H1 (cell line): ENCODE data around the gene CMSS1. TPM values are rescaled to one million over a fixed set of nuclear protein-coding genes. Genes with fewer than 3 reads are reported as not detected.

Source experiments
- CTCF ChIA-PET: fragments of 300-600 bp; sonication (Branson Sonifier 250); formaldehyde crosslinking; loops from one replicate; lab custom pipeline; 2021; ENCODE audit not compliant: partially characterized antibody; lab: Charles Lee
- POLR2A ChIA-PET: fragments of 300-600 bp; sonication (Branson Sonifier 250); formaldehyde crosslinking; loops from one replicate; lab custom pipeline; 2021; ENCODE audit warnings: inconsistent platforms; ENCODE audit not compliant: partially characterized antibody; lab: Charles Lee
- DNase-seq, 2 experiments: peaks; one replicate each; pipeline versions ENCODE4 v3.0.0 to v3.0.0-alpha.2; 2010 to 2022; ENCODE audit warnings: low spot score in 2 of 2, low read depth in 1 of 2, mixed read lengths in 1 of 2
- FAIRE-seq: peaks from 2 replicates; lab custom pipeline; 2011; peaks lifted over from hg19 to GRCh38; lab: Jason Lieb, UNC
- H2AFZ ChIP-seq: 2 replicates; pipeline ENCODE4 v1.8.1; 2012; ENCODE audit warnings: low read length, inconsistent platforms
- H2AK5ac ChIP-seq: 2 replicates; pipeline ENCODE4 v1.6.1; 2013; ENCODE audit warnings: low read depth, low read length
- H2BK120ac ChIP-seq: replicated peaks from 2 replicates; pipeline ENCODE3; 2013; ENCODE audit warnings: low read depth, low read length, inconsistent platforms
- H2BK12ac ChIP-seq: 2 replicates; pipeline ENCODE4 v1.6.1; 2013; ENCODE audit warnings: low read depth, low read length
- H2BK15ac ChIP-seq: 2 replicates; pipeline ENCODE4 v1.6.1; 2013; ENCODE audit warnings: low read length
- H2BK20ac ChIP-seq: 2 replicates; pipeline ENCODE4 v1.6.1; 2013; ENCODE audit warnings: low read length
- H2BK5ac ChIP-seq: 2 replicates; pipeline ENCODE4 v1.6.1; 2013; ENCODE audit warnings: low read depth, low read length
- H3K14ac ChIP-seq: 2 replicates; pipeline ENCODE4 v1.6.1; 2013; ENCODE audit warnings: inconsistent platforms; ENCODE audit not compliant: insufficient read length
- H3K18ac ChIP-seq: 2 replicates; pipeline ENCODE4 v1.6.1; 2013; ENCODE audit warnings: low read length; ENCODE audit errors: extremely low read depth
- H3K23ac ChIP-seq: 2 replicates; pipeline ENCODE4 v1.6.1; 2013; ENCODE audit warnings: inconsistent platforms; ENCODE audit not compliant: insufficient read length
- H3K23me2 ChIP-seq: 2 replicates; pipeline ENCODE4 v1.6.1; 2013; ENCODE audit warnings: low read depth, low read length
- H3K27ac ChIP-seq: 2 replicates; pipeline ENCODE4 v1.6.1; 2011; ENCODE audit warnings: low read depth, low read length, inconsistent platforms
- H3K27me3 ChIP-seq, 4 experiments: replicated peaks in 1 of 4; 1 replicate in 1 of 4; 2 replicates in 3 of 4; pipeline versions ENCODE4 v1.6.1 to v1.8.1; 2011 to 2013; ENCODE audit warnings: low read length in 3 of 4, mild to moderate bottlenecking in 3 of 4, inconsistent platforms in 2 of 4, mixed read lengths in 2 of 4, moderate library complexity in 1 of 4; ENCODE audit not compliant: control insufficient read depth in 3 of 4, insufficient read depth in 3 of 4; ENCODE audit errors: extremely low read depth in 1 of 4
- H3K36me3 ChIP-seq, 4 experiments: 2 replicates each; pipeline versions ENCODE4 v1.6.1 to v1.8.1; 2011 to 2013; ENCODE audit warnings: mild to moderate bottlenecking in 4 of 4, low read length in 3 of 4, moderate library complexity in 2 of 4, control low read depth in 1 of 4, inconsistent platforms in 1 of 4; ENCODE audit not compliant: insufficient read depth in 4 of 4, control insufficient read depth in 2 of 4
- H3K4ac ChIP-seq: replicated peaks from 2 replicates; pipeline ENCODE3; 2013; ENCODE audit warnings: low read length, low read depth, mixed read lengths, inconsistent platforms; ENCODE audit not compliant: insufficient read length
- H3K4me1 ChIP-seq, 4 experiments: replicated peaks in 1 of 4; 1 replicate in 1 of 4; 2 replicates in 3 of 4; pipeline versions ENCODE4 v1.6.1 to v1.8.1; 2011 to 2013; ENCODE audit warnings: low read length in 3 of 4, inconsistent platforms in 2 of 4, mixed read lengths in 1 of 4; ENCODE audit not compliant: insufficient read depth in 4 of 4, control insufficient read depth in 3 of 4
- H3K4me2 ChIP-seq, 2 experiments: 2 replicates each; pipeline versions ENCODE4 v1.6.1 to v1.8.1; 2011 to 2013; ENCODE audit warnings: low read depth in 2 of 2, low read length in 2 of 2, control low read depth in 1 of 2, inconsistent platforms in 1 of 2, mild to moderate bottlenecking in 1 of 2; ENCODE audit not compliant: insufficient read depth in 1 of 2
- H3K4me3 ChIP-seq, 4 experiments: fragments of 200-600, 300-600 bp in 1 of 4; sonication (generic), shearing (Covaris generic), sonication (Bioruptor Twin) in 1 of 4; 2 replicates each; pipeline versions ENCODE4 v1.5.1 to v1.8.1; 2011 to 2016; ENCODE audit warnings: low read length in 4 of 4, low read depth in 3 of 4, control low read depth in 2 of 4, inconsistent platforms in 2 of 4, mild to moderate bottlenecking in 2 of 4, mixed read lengths in 1 of 4, moderate library complexity in 1 of 4; ENCODE audit not compliant: insufficient read depth in 2 of 4; ENCODE audit errors: extremely low read depth in 1 of 4
- H3K56ac ChIP-seq: replicated peaks from 2 replicates; pipeline ENCODE3; 2013; ENCODE audit warnings: low read depth, mild to moderate bottlenecking, mixed read lengths, low read length, inconsistent platforms; ENCODE audit not compliant: insufficient read length
- H3K79me1 ChIP-seq: 2 replicates; pipeline ENCODE4 v1.6.1; 2013; ENCODE audit warnings: low read depth, low read length, control low read depth
- H3K79me2 ChIP-seq, 2 experiments: 2 replicates each; pipeline versions ENCODE4 v1.6.1 to v1.8.1; 2012 to 2013; ENCODE audit warnings: low read length in 2 of 2, mild to moderate bottlenecking in 2 of 2, inconsistent platforms in 1 of 2; ENCODE audit not compliant: insufficient read depth in 2 of 2, control insufficient read depth in 1 of 2
- H3K9ac ChIP-seq, 4 experiments: replicated peaks in 1 of 4; 1 replicate in 1 of 4; 2 replicates in 3 of 4; pipeline versions ENCODE4 v1.6.1 to v1.8.1; 2011 to 2013; ENCODE audit warnings: low read depth in 3 of 4, low read length in 3 of 4, control low read depth in 2 of 4, mild to moderate bottlenecking in 2 of 4, moderate library complexity in 2 of 4, inconsistent platforms in 1 of 4; ENCODE audit errors: extremely low read depth in 1 of 4
- H3K9me3 ChIP-seq, 2 experiments: 2 replicates each; pipeline versions ENCODE4 v1.6.1 to v1.8.1; 2012 to 2013; ENCODE audit warnings: mild to moderate bottlenecking in 2 of 2, moderate library complexity in 2 of 2, control low read depth in 1 of 2, inconsistent platforms in 1 of 2, low read depth in 1 of 2, low read length in 1 of 2, mixed read lengths in 1 of 2; ENCODE audit not compliant: insufficient read depth in 2 of 2
- H4K20me1 ChIP-seq, 2 experiments: replicated peaks in 1 of 2; 2 replicates each; pipeline versions ENCODE3 to v1.8.1; 2011 to 2013; ENCODE audit warnings: inconsistent platforms in 2 of 2, low read length in 2 of 2, mild to moderate bottlenecking in 1 of 2; ENCODE audit not compliant: insufficient read depth in 2 of 2, control insufficient read depth in 1 of 2
- H4K5ac ChIP-seq: 2 replicates; pipeline ENCODE4 v1.6.1; 2013; ENCODE audit warnings: low read length, low read depth, mixed read lengths, inconsistent platforms; ENCODE audit not compliant: insufficient read length
- H4K8ac ChIP-seq: 2 replicates; pipeline ENCODE4 v1.8.0; 2013; ENCODE audit warnings: mild to moderate bottlenecking, moderate library complexity, low read length, inconsistent platforms; ENCODE audit not compliant: insufficient read depth; ENCODE audit errors: extremely low read depth
- H4K91ac ChIP-seq: replicated peaks from 2 replicates; pipeline ENCODE3; 2013; ENCODE audit warnings: low read length, mixed read lengths, inconsistent platforms; ENCODE audit not compliant: insufficient read length
- HDAC6 ChIP-seq: IDR thresholded peaks from one replicate; pipeline ENCODE4 v1.7.1; 2012; ENCODE audit warnings: low read depth, mild to moderate bottlenecking, inconsistent platforms, low read length, moderate library complexity
- TCF12 ChIP-seq: IDR thresholded peaks from 2 replicates; pipeline ENCODE4 v1.6.1; 2011; ENCODE audit warnings: low read depth, mild to moderate bottlenecking, low read length
- YY1 ChIP-seq: IDR thresholded peaks from 2 replicates; pipeline ENCODE4 v1.6.1; 2011; ENCODE audit warnings: low read depth, mild to moderate bottlenecking, low read length
- WGBS, 2 experiments: shearing (Covaris generic) in 1 of 2; methylation state at CpG; one replicate each; pipeline versions ENCODE4 v1.1.6 to v1.1.7; 2013 to 2015; ENCODE audit warnings: low lambda C conversion rate in 2 of 2, mixed read lengths in 2 of 2, inconsistent platforms in 1 of 2, low coverage in 1 of 2, missing lambda C conversion rate in 1 of 2; ENCODE audit not compliant: insufficient replicate concordance in 2 of 2, insufficient coverage in 1 of 2, insufficient read length in 1 of 2; ENCODE audit errors: extremely low coverage in 1 of 2, missing lambda C conversion rate in 1 of 2; 5-methylcytosine and 5-hydroxymethylcytosine counted together
- polyA plus RNA-seq, 7 experiments: library from polyadenylated mRNA; depleted of rRNA in 3 of 7; stranded (reverse) in 5 of 7; unstranded in 2 of 7; fragments of >200 nt in 5 of 7; fragments of 200-250 nt in 2 of 7; gene quantifications; 1 replicate in 5 of 7; 2 replicates in 1 of 7; 4 replicates in 1 of 7; pipeline versions ENCODE4 v1.2.1 to v1.2.3, GENCODE V29; 2011 to 2013; ENCODE audit warnings: missing spikeins in 2 of 7, mixed read lengths in 2 of 7
- total RNA-seq: library from RNA; stranded (reverse); fragmentation: NEBNext Ultra II Directional; extraction: Animal tissue kit (Norgen Biotek cat#: 25700); gene quantifications from 2 replicates; pipeline ENCODE4 v1.2.1, GENCODE V29; 2021

CMSS1 gene
- total and polyA plus RNA-seq, 2 of the 8 experiments (the other 6 are each of a cell fraction or from before 2014, with no cell fraction given): 15.2 to 75.1 TPM

DNA sequence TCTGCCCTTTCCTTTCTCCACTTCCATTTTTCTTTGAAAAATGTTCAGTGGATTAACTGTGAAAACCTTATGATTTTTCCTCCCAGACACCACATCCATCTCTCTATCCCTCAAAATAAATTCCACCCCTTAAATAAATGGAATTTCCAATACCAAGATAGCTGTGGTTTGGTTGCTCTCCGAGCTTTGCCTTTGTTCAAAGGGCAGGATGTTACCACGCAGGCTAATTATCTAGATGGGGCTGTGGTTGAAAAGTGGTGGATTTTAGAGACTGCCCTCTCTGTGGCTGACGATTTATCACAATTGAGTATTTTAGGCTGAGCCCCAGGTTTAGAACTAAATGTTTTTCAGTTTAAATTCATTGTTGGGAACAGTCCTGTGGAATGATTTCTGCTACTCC is 36.9 kb upstream of the CMSS1 start:
- ChIA-PET POLR2A (no interaction called here), CTCF (interaction anchor here (0.9 to 2.5 kb wide), 4 partner anchors 25 to 254 kb away, joined by 3 to 8 read pairs (median 4); no protein-coding TSS in a partner anchor)
- H2BK15ac ChIP-seq: no peak overlapping the region
- H4K91ac ChIP-seq: no peak overlapping the region
- H2BK5ac ChIP-seq: no peak overlapping the region
- no peak overlapping the region for H3K56ac ChIP-seq
- no peaks in the 10 kb centered on the region; a peak in 1 of 8 replicates for H3K36me3 ChIP-seq
- no peak for FAIRE-seq
- no peak overlapping the region for H3K27ac ChIP-seq
- H3K18ac ChIP-seq: no peak overlapping the region
- H2BK12ac ChIP-seq: no peak overlapping the region
- H3K9ac ChIP-seq: no peak overlapping the region
- H3K23me2 ChIP-seq: no peaks in the 10 kb centered on the region
- H2AFZ ChIP-seq: no peak overlapping the region
- H3K4me1 ChIP-seq: peaks cover 0 to 6% (median 0%) of the 10 kb centered on the region in 4 experiments; a peak in 1 of 7 replicates
- H3K79me2 ChIP-seq: no peaks in the 10 kb centered on the region
- H2AK5ac ChIP-seq: no peak overlapping the region
- no peak overlapping the region for H3K23ac ChIP-seq
- no peak overlapping the region for H3K4me3 ChIP-seq
- H4K8ac ChIP-seq: no peak overlapping the region
- no peaks in the 10 kb centered on the region for H3K9me3 ChIP-seq
- H3K79me1 ChIP-seq: no peaks in the 10 kb centered on the region
- 98% methylated on average over 3 of the region's 3 CpGs; no CpG with 5 or more reads in 1 of the 2 experiments for WGBS, 2 experiments
- TF ChIP-seq TCF12 (no peak), YY1 (no peak), HDAC6 (no peak)
- H3K4ac ChIP-seq: no peak overlapping the region
- H2BK20ac ChIP-seq: no peak overlapping the region
- H4K20me1 ChIP-seq: no peaks in the 10 kb centered on the region
- no peak overlapping the region for H2BK120ac ChIP-seq
- H4K5ac ChIP-seq: no peak overlapping the region
- no peak overlapping the region for H3K14ac ChIP-seq
- H3K4me2 ChIP-seq: no peak overlapping the region
- DNase-seq: no peak
- H3K27me3 ChIP-seq: no peaks in the 10 kb centered on the region
